HCT116 (cell line): ENCODE data around the gene ANKS1A. TPM values are rescaled to one million over a fixed set of nuclear protein-coding genes. Genes with fewer than 3 reads are reported as not detected.

Source experiments
- ATAC-seq: fragments of 200-7000 bp; cut with Tn5 transposase; 2 replicates; pipeline ENCODE4 v1.9.1; 2020; ENCODE audit warnings: mild to moderate bottlenecking, moderate library complexity
- BruUV-seq: library from RNA; stranded (reverse); fragments of 400-500 nt; replicated peaks from 2 replicates; lab custom pipeline; 2021; lab: Mats Ljungman, UMichigan
- CTCF ChIA-PET: fragments of 300-600 bp; sonication (Branson Sonifier 250); formaldehyde crosslinking; loops from one replicate; lab custom pipeline; 2021; ENCODE audit warnings: antibody characterized with exemption; lab: Charles Lee
- POLR2A ChIA-PET: fragments of 300-600, 350-600 bp; sonication (Branson Sonifier 250); formaldehyde crosslinking; loops from one replicate; lab custom pipeline; 2021; ENCODE audit warnings: antibody characterized with exemption; lab: Charles Lee
- RAD21 ChIA-PET, 2 experiments: fragments of 300-600 bp; sonication (Branson Sonifier 250); formaldehyde crosslinking; loops; one replicate each; lab custom pipeline; 2023; ENCODE audit warnings: low total read pairs in 2 of 2; ENCODE audit not compliant: uncharacterized antibody in 2 of 2, unreplicated experiment in 2 of 2, low non-redundant PET in 1 of 2; lab: Charles Lee
- DNase-seq: peaks from one replicate; pipeline ENCODE4 v3.0.0-alpha.2; 2010; ENCODE audit warnings: low read depth, low spot score
- H2AFZ ChIP-seq: fragments of 200-600 bp; shearing (Covaris generic), sonication (generic); 2 replicates; pipeline ENCODE4 v1.6.1; 2017; ENCODE audit warnings: low read depth, mixed run types, mixed read lengths, antibody characterized with exemption, low read length; ENCODE audit not compliant: poor library complexity, severe bottlenecking
- H3K27ac ChIP-seq: 2 replicates; pipeline ENCODE4 v1.5.1; 2012; ENCODE audit warnings: low read depth, low read length
- H3K27me3 ChIP-seq: fragments of 200-600 bp; sonication (generic); 2 replicates; pipeline ENCODE4 v1.6.1; 2016; ENCODE audit warnings: mixed run types, low read length, mixed read lengths; ENCODE audit not compliant: insufficient read depth
- H3K36me3 ChIP-seq, 2 experiments: fragments of 200-500 bp in 1 of 2; fragments of 200-600 bp in 1 of 2; sonication (Bioruptor generic) in 1 of 2; sonication (generic) in 1 of 2; 2 replicates each; pipeline versions ENCODE4 v1.5.1 to v1.6.1; 2014 to 2016; ENCODE audit warnings: low read length in 2 of 2, inconsistent platforms in 1 of 2, mixed read lengths in 1 of 2, mixed run types in 1 of 2; ENCODE audit not compliant: insufficient read depth in 2 of 2, control insufficient read depth in 1 of 2
- H3K4me1 ChIP-seq, 2 experiments: fragments of 200-600 bp in 1 of 2; sonication (generic) in 1 of 2; 2 replicates each; pipeline versions ENCODE4 v1.5.1 to v1.6.1; 2012 to 2017; ENCODE audit warnings: low read length in 2 of 2, inconsistent platforms in 1 of 2, mild to moderate bottlenecking in 1 of 2, mixed read lengths in 1 of 2, mixed run types in 1 of 2, moderate library complexity in 1 of 2; ENCODE audit not compliant: insufficient read depth in 2 of 2, control insufficient read depth in 1 of 2
- H3K4me2 ChIP-seq: fragments of 200-600 bp; sonication (generic); 2 replicates; pipeline ENCODE4 v1.6.1; 2017; ENCODE audit warnings: mixed run types, low read length, mixed read lengths
- H3K4me3 ChIP-seq, 2 experiments: fragments of 200-600 bp in 1 of 2; sonication (generic) in 1 of 2; replicated peaks in 1 of 2; 2 replicates each; pipeline ENCODE4 v1.5.1; 2011 to 2016; ENCODE audit warnings: low read length in 2 of 2, control low read depth in 1 of 2, low read depth in 1 of 2, mild to moderate bottlenecking in 1 of 2, mixed read lengths in 1 of 2, mixed run types in 1 of 2
- H3K79me2 ChIP-seq: fragments of 200-600 bp; sonication (generic); 2 replicates; pipeline ENCODE4 v1.6.1; 2017; ENCODE audit warnings: mild to moderate bottlenecking, mixed run types, low read length, moderate library complexity, mixed read lengths; ENCODE audit not compliant: insufficient read depth
- H3K9ac ChIP-seq: fragments of 200-600 bp; sonication (generic); 2 replicates; pipeline ENCODE4 v1.6.1; 2016; ENCODE audit warnings: low read length, mixed read lengths
- H3K9me2 ChIP-seq: fragments of 200-600 bp; sonication (generic), shearing (Covaris generic); 2 replicates; pipeline ENCODE4 v1.6.1; 2017; ENCODE audit warnings: mixed run types, mild to moderate bottlenecking, moderate library complexity; ENCODE audit not compliant: insufficient read depth
- H3K9me3 ChIP-seq, 2 experiments: fragments of 200-500 bp in 1 of 2; fragments of 200-600 bp in 1 of 2; sonication (Bioruptor generic) in 1 of 2; sonication (generic) in 1 of 2; 2 replicates each; pipeline ENCODE4 v1.6.1; 2014 to 2017; ENCODE audit warnings: low read length in 2 of 2, mixed read lengths in 2 of 2, inconsistent platforms in 1 of 2, low read depth in 1 of 2, mild to moderate bottlenecking in 1 of 2, mixed run types in 1 of 2, moderate library complexity in 1 of 2; ENCODE audit not compliant: control insufficient read depth in 1 of 2, insufficient read depth in 1 of 2
- H4K20me1 ChIP-seq: fragments of 200-600 bp; sonication (generic), shearing (Covaris generic); 2 replicates; pipeline ENCODE4 v1.6.1; 2017; ENCODE audit warnings: mixed run types, mild to moderate bottlenecking, moderate library complexity; ENCODE audit not compliant: insufficient read depth
- ATF3 ChIP-seq: IDR thresholded peaks from 2 replicates; pipeline ENCODE4 v1.6.1; 2012
- CBX3 ChIP-seq: IDR thresholded peaks from 2 replicates; pipeline ENCODE4 v1.6.1; 2012; ENCODE audit warnings: low read depth
- CEBPB ChIP-seq: IDR thresholded peaks from 2 replicates; pipeline ENCODE4 v1.6.1; 2012; ENCODE audit warnings: low read depth
- ELF1 ChIP-seq: IDR thresholded peaks from 2 replicates; pipeline ENCODE4 v1.6.1; 2012; ENCODE audit warnings: low read depth, borderline replicate concordance
- EZH2 ChIP-seq: fragments of 200-600 bp; sonication (generic); IDR thresholded peaks from 2 replicates; pipeline ENCODE4 v1.6.1; 2017; ENCODE audit warnings: antibody characterized with exemption, mixed run types
- EZH2phosphoT487 ChIP-seq: fragments of 200-600 bp; IDR thresholded peaks from 2 replicates; pipeline ENCODE4 v1.6.1; 2018; ENCODE audit warnings: antibody characterized with exemption, borderline replicate concordance
- JUND ChIP-seq: IDR thresholded peaks from 2 replicates; pipeline ENCODE4 v1.6.1; 2012
- MAX ChIP-seq: IDR thresholded peaks from 2 replicates; pipeline ENCODE4 v1.6.1; 2012
- POLR2A ChIP-seq: IDR thresholded peaks from 2 replicates; pipeline ENCODE4 v1.7.0; 2011; ENCODE audit warnings: borderline replicate concordance; ENCODE audit not compliant: insufficient read depth, insufficient read length; ENCODE audit errors: extremely low read depth
- POLR2AphosphoS5 ChIP-seq: IDR thresholded peaks from 2 replicates; pipeline ENCODE4 v1.6.1; 2011; ENCODE audit warnings: mild to moderate bottlenecking, low read depth, low read length, moderate library complexity
- RAD21 ChIP-seq: IDR thresholded peaks from 2 replicates; pipeline ENCODE4 v1.6.1; 2012; ENCODE audit warnings: low read depth, mild to moderate bottlenecking
- SP1 ChIP-seq: IDR thresholded peaks from 2 replicates; pipeline ENCODE4 v1.6.1; 2012; ENCODE audit warnings: low read depth
- SRF ChIP-seq: IDR thresholded peaks from 2 replicates; pipeline ENCODE4 v1.6.1; 2012; ENCODE audit warnings: low read depth
- TCF7L2 ChIP-seq: IDR thresholded peaks from 2 replicates; pipeline ENCODE4 v1.7.0; 2011; ENCODE audit warnings: borderline replicate concordance, inconsistent platforms; ENCODE audit not compliant: insufficient read depth, insufficient read length; ENCODE audit errors: extremely low read depth
- ZBTB33 ChIP-seq: IDR thresholded peaks from 2 replicates; pipeline ENCODE4 v1.6.1; 2011; ENCODE audit warnings: mild to moderate bottlenecking, low read length, moderate library complexity; ENCODE audit not compliant: insufficient replicate concordance; ENCODE audit errors: extremely low read depth
- ZFX ChIP-seq: fragments of 450-650 bp; IDR thresholded peaks from 2 replicates; pipeline ENCODE4 v1.6.1; 2017
- ZNF274 ChIP-seq: fragments of 200-500 bp; sonication (Bioruptor generic); IDR thresholded peaks from 2 replicates; pipeline ENCODE4 v1.6.1; 2014; ENCODE audit warnings: mild to moderate bottlenecking, low read depth, low read length, inconsistent platforms
- intact Hi-C: fragments of 100-400 bp; cut with micrococcal nuclease; formaldehyde crosslinking; loops from 2 replicates; pipeline ENCODE4 v1.10.0; 2022
- total RNA-seq: library from RNA; stranded (reverse); gene quantifications from one replicate; pipeline ENCODE4 v1.2.1, GENCODE V29; 2021; ENCODE audit not compliant: unreplicated experiment
- TF ChIP-seq, protein P1 (sequence below), 3 experiments: fragments of 200-600 bp in 1 of 3; sonication (generic) in 1 of 3; IDR thresholded peaks in 2 of 3; conservative IDR thresholded peaks in 1 of 3; 2 replicates each; pipeline ENCODE4 v1.5.1; 2012 to 2017; ENCODE audit warnings: low read depth in 2 of 3, low read length in 2 of 3, antibody characterized with exemption in 1 of 3, borderline replicate concordance in 1 of 3, control low read depth in 1 of 3, mild to moderate bottlenecking in 1 of 3, mixed read lengths in 1 of 3, mixed run types in 1 of 3, moderate library complexity in 1 of 3; ENCODE audit not compliant: insufficient read depth in 1 of 3
- TF ChIP-seq, protein P2 (sequence below): IDR thresholded peaks from 2 replicates; pipeline ENCODE4 v1.6.1; 2012; ENCODE audit warnings: low read depth

ANKS1A gene
- total RNA-seq, 1 experiment from 2014 or later = 20.6 TPM

- TF ChIP-seq EZH2phosphoT487 (no peak), MAX (no peak), SP1 (no peak), TCF7L2 (no peak), RAD21 (no peak), JUND (no peak), CBX3 (no peak), POLR2AphosphoS5 (no peak), ATF3 (no peak), ZNF274 (no peak), ZBTB33 (no peak), POLR2A (no peak), SRF (no peak), CEBPB (no peak), EZH2 (no peak), ELF1 (no peak), ZFX (no peak)
- TF ChIP-seq, protein P1, sequence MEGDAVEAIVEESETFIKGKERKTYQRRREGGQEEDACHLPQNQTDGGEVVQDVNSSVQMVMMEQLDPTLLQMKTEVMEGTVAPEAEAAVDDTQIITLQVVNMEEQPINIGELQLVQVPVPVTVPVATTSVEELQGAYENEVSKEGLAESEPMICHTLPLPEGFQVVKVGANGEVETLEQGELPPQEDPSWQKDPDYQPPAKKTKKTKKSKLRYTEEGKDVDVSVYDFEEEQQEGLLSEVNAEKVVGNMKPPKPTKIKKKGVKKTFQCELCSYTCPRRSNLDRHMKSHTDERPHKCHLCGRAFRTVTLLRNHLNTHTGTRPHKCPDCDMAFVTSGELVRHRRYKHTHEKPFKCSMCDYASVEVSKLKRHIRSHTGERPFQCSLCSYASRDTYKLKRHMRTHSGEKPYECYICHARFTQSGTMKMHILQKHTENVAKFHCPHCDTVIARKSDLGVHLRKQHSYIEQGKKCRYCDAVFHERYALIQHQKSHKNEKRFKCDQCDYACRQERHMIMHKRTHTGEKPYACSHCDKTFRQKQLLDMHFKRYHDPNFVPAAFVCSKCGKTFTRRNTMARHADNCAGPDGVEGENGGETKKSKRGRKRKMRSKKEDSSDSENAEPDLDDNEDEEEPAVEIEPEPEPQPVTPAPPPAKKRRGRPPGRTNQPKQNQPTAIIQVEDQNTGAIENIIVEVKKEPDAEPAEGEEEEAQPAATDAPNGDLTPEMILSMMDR (IDR thresholded peaks at IDR 0.05 in 2 of 3, conservative IDR thresholded peaks at IDR 0.05 in 1 of 3; ENCODE audit: borderline replicate concordance in 1 of 3, insufficient read depth in 1 of 3, low read depth in 2 of 3, low read length in 2 of 3) = no peak
- TF ChIP-seq, protein P2, sequence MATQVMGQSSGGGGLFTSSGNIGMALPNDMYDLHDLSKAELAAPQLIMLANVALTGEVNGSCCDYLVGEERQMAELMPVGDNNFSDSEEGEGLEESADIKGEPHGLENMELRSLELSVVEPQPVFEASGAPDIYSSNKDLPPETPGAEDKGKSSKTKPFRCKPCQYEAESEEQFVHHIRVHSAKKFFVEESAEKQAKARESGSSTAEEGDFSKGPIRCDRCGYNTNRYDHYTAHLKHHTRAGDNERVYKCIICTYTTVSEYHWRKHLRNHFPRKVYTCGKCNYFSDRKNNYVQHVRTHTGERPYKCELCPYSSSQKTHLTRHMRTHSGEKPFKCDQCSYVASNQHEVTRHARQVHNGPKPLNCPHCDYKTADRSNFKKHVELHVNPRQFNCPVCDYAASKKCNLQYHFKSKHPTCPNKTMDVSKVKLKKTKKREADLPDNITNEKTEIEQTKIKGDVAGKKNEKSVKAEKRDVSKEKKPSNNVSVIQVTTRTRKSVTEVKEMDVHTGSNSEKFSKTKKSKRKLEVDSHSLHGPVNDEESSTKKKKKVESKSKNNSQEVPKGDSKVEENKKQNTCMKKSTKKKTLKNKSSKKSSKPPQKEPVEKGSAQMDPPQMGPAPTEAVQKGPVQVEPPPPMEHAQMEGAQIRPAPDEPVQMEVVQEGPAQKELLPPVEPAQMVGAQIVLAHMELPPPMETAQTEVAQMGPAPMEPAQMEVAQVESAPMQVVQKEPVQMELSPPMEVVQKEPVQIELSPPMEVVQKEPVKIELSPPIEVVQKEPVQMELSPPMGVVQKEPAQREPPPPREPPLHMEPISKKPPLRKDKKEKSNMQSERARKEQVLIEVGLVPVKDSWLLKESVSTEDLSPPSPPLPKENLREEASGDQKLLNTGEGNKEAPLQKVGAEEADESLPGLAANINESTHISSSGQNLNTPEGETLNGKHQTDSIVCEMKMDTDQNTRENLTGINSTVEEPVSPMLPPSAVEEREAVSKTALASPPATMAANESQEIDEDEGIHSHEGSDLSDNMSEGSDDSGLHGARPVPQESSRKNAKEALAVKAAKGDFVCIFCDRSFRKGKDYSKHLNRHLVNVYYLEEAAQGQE = no peak
- ChIA-PET RAD21 (no interaction called here), POLR2A (no interaction called here), CTCF (no interaction called here)
- no peaks in the 10 kb centered on the region for H3K9me2 ChIP-seq
- H3K9me3 ChIP-seq = no peaks in the 10 kb centered on the region
- no peak overlapping the region for H3K27ac ChIP-seq
- peaks cover 8% of the 10 kb centered on the region in 2 experiments; a peak in 3 of 4 replicates for H3K36me3 ChIP-seq
- H3K27me3 ChIP-seq = no peaks in the 10 kb centered on the region
- no peaks in the 10 kb centered on the region for H3K4me1 ChIP-seq
- no peak overlapping the region for H2AFZ ChIP-seq
- H3K79me2 ChIP-seq = no peaks in the 10 kb centered on the region
- no peak overlapping the region for H3K9ac ChIP-seq
- H4K20me1 ChIP-seq = no peaks in the 10 kb centered on the region
- intact Hi-C loops = no loop called here
- no peak for DNase-seq
- BruUV-seq = no TSS peak
- no peak overlapping the region for H3K4me3 ChIP-seq
- no peak overlapping the region for H3K4me2 ChIP-seq
- no peak for ATAC-seq
Measured at GRCh38 chr6:35057449-35058357, 168.6 kb downstream of the ANKS1A start.
